H9 (cell line): ENCODE data around the gene DCLRE1C. TPM values are rescaled to one million over a fixed set of nuclear protein-coding genes. Genes with fewer than 3 reads are reported as not detected.

ENCODE experiments used
- DNase-seq: peaks from one replicate; pipeline ENCODE4 v3.0.0-alpha.2; 2017
- H2AFZ ChIP-seq: one replicate; pipeline ENCODE4 v1.6.1; 2013; ENCODE audit warnings: mild to moderate bottlenecking, low read length, control low read depth, moderate library complexity
- H2AK5ac ChIP-seq: 2 replicates; pipeline ENCODE4 v1.6.1; 2013; ENCODE audit warnings: low read length, control low read depth, mixed read lengths; ENCODE audit not compliant: insufficient read length
- H2BK120ac ChIP-seq: one replicate; pipeline ENCODE4 v1.6.1; 2013; ENCODE audit warnings: low read depth, mild to moderate bottlenecking, low read length, control low read depth, inconsistent platforms; ENCODE audit not compliant: poor library complexity, severe bottlenecking
- H2BK12ac ChIP-seq: 2 replicates; pipeline ENCODE4 v1.6.1; 2013; ENCODE audit warnings: low read length, control low read depth, mixed read lengths, low read depth; ENCODE audit not compliant: insufficient read length
- H2BK15ac ChIP-seq: 2 replicates; pipeline ENCODE4 v1.6.1; 2013; ENCODE audit warnings: low read depth, low read length, control low read depth
- H2BK20ac ChIP-seq: one replicate; pipeline ENCODE4 v1.6.1; 2013; ENCODE audit warnings: low read depth, mild to moderate bottlenecking, low read length, control low read depth, inconsistent platforms; ENCODE audit not compliant: poor library complexity, severe bottlenecking
- H2BK5ac ChIP-seq: 2 replicates; pipeline ENCODE4 v1.6.1; 2013; ENCODE audit warnings: low read length, control low read depth, mixed read lengths; ENCODE audit not compliant: insufficient read length
- H3K14ac ChIP-seq: 2 replicates; pipeline ENCODE4 v1.6.1; 2013; ENCODE audit warnings: low read length, control low read depth; ENCODE audit not compliant: insufficient read depth
- H3K18ac ChIP-seq: 2 replicates; pipeline ENCODE4 v1.6.1; 2013; ENCODE audit warnings: low read depth, mild to moderate bottlenecking, mixed read lengths, low read length, control low read depth; ENCODE audit not compliant: insufficient read length
- H3K23ac ChIP-seq: 2 replicates; pipeline ENCODE4 v1.6.1; 2013; ENCODE audit warnings: low read length, control low read depth, mixed read lengths, low read depth; ENCODE audit not compliant: insufficient read length
- H3K23me2 ChIP-seq: 2 replicates; pipeline ENCODE4 v1.6.1; 2013; ENCODE audit warnings: low read depth, mild to moderate bottlenecking, mixed read lengths, low read length, control low read depth; ENCODE audit not compliant: insufficient read length, poor library complexity, severe bottlenecking
- H3K27ac ChIP-seq: 2 replicates; pipeline ENCODE4 v1.5.1; 2013; ENCODE audit warnings: low read length, control low read depth, mixed read lengths, low read depth; ENCODE audit not compliant: insufficient read length
- H3K27me3 ChIP-seq: 2 replicates; pipeline ENCODE4 v1.6.1; 2013; ENCODE audit warnings: low read length, control low read depth, inconsistent platforms; ENCODE audit not compliant: insufficient read depth
- H3K4ac ChIP-seq: 2 replicates; pipeline ENCODE4 v1.6.1; 2013; ENCODE audit warnings: low read depth, mild to moderate bottlenecking, control low read depth, inconsistent platforms, low read length, moderate library complexity
- H3K4me1 ChIP-seq: 2 replicates; pipeline ENCODE4 v1.6.1; 2013; ENCODE audit warnings: low read length, control low read depth, inconsistent platforms; ENCODE audit not compliant: insufficient read depth
- H3K4me2 ChIP-seq: 2 replicates; pipeline ENCODE4 v1.6.1; 2013; ENCODE audit warnings: low read length, control low read depth, mixed read lengths; ENCODE audit not compliant: insufficient read length, insufficient read depth
- H3K56ac ChIP-seq: 2 replicates; pipeline ENCODE4 v1.6.1; 2013; ENCODE audit warnings: low read depth, mild to moderate bottlenecking, mixed read lengths, low read length, control low read depth; ENCODE audit not compliant: insufficient read length
- H3K79me1 ChIP-seq: 2 replicates; pipeline ENCODE4 v1.6.1; 2013; ENCODE audit warnings: low read depth, mild to moderate bottlenecking, moderate library complexity, low read length, control low read depth, inconsistent platforms; ENCODE audit not compliant: insufficient read depth, poor library complexity, severe bottlenecking
- H3K79me2 ChIP-seq: 2 replicates; pipeline ENCODE4 v1.6.1; 2013; ENCODE audit warnings: low read length, control low read depth, inconsistent platforms; ENCODE audit not compliant: insufficient read depth
- H3K9ac ChIP-seq: 2 replicates; pipeline ENCODE4 v1.6.1; 2013; ENCODE audit warnings: low read length, control low read depth, mixed read lengths; ENCODE audit not compliant: insufficient read length; ENCODE audit errors: extremely low read depth
- H3K9me3 ChIP-seq: one replicate; pipeline ENCODE4 v1.6.1; 2013; ENCODE audit warnings: low read depth, low read length, inconsistent platforms; ENCODE audit not compliant: control insufficient read depth
- H3T11ph ChIP-seq: one replicate; pipeline ENCODE4 v1.6.1; 2013; ENCODE audit warnings: mild to moderate bottlenecking, low read length, control low read depth, inconsistent platforms
- H4K20me1 ChIP-seq: one replicate; pipeline ENCODE4 v1.6.1; 2013; ENCODE audit not compliant: control insufficient read depth, insufficient read length, insufficient read depth
- H4K5ac ChIP-seq: 2 replicates; pipeline ENCODE4 v1.6.1; 2013; ENCODE audit warnings: low read depth, mild to moderate bottlenecking, mixed read lengths, low read length, control low read depth; ENCODE audit not compliant: insufficient read length
- H4K8ac ChIP-seq: replicated peaks from 2 replicates; pipeline ENCODE4 v1.6.1; 2013; ENCODE audit warnings: low read length, control low read depth, mixed read lengths, low read depth; ENCODE audit not compliant: insufficient read length
- H4K91ac ChIP-seq: 2 replicates; pipeline ENCODE4 v1.6.1; 2013; ENCODE audit warnings: low read depth, mild to moderate bottlenecking, moderate library complexity, mixed read lengths, low read length, control low read depth; ENCODE audit not compliant: insufficient read length
- H3K27ac Mint-ChIP-seq, 3 experiments: 2 replicates in 2 of 3; 3 replicates in 1 of 3; pipeline ENCODE4 v1.8.0; 2020 to 2021; ENCODE audit warnings: mixed read lengths in 3 of 3, mild to moderate bottlenecking in 1 of 3, moderate library complexity in 1 of 3
- H3K27me3 Mint-ChIP-seq: 2 replicates; pipeline ENCODE4 v1.8.0; 2021; ENCODE audit warnings: low read depth, mild to moderate bottlenecking, moderate library complexity, mixed read lengths
- H3K36me3 Mint-ChIP-seq, 3 experiments: 2 replicates in 2 of 3; 3 replicates in 1 of 3; pipeline ENCODE4 v1.8.0; 2020 to 2021; ENCODE audit warnings: low read depth in 3 of 3, mixed read lengths in 3 of 3; ENCODE audit not compliant: insufficient read depth in 1 of 3
- H3K4me1 Mint-ChIP-seq, 2 experiments: 2 replicates each; pipeline ENCODE4 v1.8.0; 2020; ENCODE audit warnings: mixed read lengths in 2 of 2
- H3K4me3 Mint-ChIP-seq, 2 experiments: 2 replicates in 1 of 2; 3 replicates in 1 of 2; pipeline ENCODE4 v1.8.0; 2020 to 2021; ENCODE audit warnings: mild to moderate bottlenecking in 2 of 2, mixed read lengths in 2 of 2, moderate library complexity in 1 of 2
- H3K9me3 Mint-ChIP-seq, 2 experiments: 2 replicates in 1 of 2; 3 replicates in 1 of 2; pipeline ENCODE4 v1.8.0; 2020; ENCODE audit warnings: mild to moderate bottlenecking in 2 of 2, mixed read lengths in 2 of 2, moderate library complexity in 1 of 2
- WGBS: extraction: QIAGEN DNeasy Blood & Tissue Kit; methylation state at CpG from one replicate; pipeline ENCODE4 v1.1.7; 2013; ENCODE audit warnings: missing lambda C conversion rate, low lambda C conversion rate, mixed read lengths; ENCODE audit not compliant: insufficient read length; ENCODE audit errors: extremely low coverage; 5-methylcytosine and 5-hydroxymethylcytosine counted together
- total RNA-seq: library from RNA; stranded (reverse); gene quantifications from 2 replicates; pipeline ENCODE4 v1.2.1, GENCODE V29; 2021
- TF ChIP-seq, protein P1 (sequence below): fragments of 200-600 bp; sonication (generic); conservative IDR thresholded peaks from 3 replicates; pipeline ENCODE4 v1.8.0; 2021; ENCODE audit warnings: antibody characterized with exemption, mild to moderate bottlenecking

DCLRE1C gene
- total RNA-seq, 1 experiment from 2014 or later: 15.2 TPM

DNA sequence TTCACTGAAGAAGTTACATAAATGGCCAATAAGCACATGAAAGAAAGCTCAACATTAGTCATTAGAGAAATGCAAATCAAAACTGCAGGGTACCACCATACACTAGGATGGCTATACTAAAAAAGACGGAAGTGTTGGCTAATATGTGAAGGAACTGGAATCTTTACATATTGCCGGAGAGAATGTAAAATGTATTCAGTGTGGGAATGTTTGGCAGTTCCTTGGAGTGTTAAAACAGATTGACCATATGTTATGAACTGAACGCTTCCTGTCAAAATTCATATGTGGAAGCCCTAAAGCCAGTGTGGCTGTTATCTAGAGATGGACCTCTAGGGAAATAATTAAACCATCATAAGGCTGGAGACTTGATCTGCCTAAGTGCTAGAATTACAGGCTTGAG, 42.1 kb downstream of the DCLRE1C start:
- Histone ChIP-seq H3K4me1 (no peaks in the 10 kb centered on the region), H3K4ac (no peak overlapping the region), H3K4me2 (no peak overlapping the region), H3K56ac (no peak overlapping the region), H3K27ac (no peak overlapping the region), H3K27me3 (no peaks in the 10 kb centered on the region), H2BK20ac (no peak overlapping the region), H2AK5ac (no peak overlapping the region), H2BK12ac (no peak overlapping the region), H3K18ac (no peak overlapping the region), H2BK5ac (no peak overlapping the region), H2BK120ac (no peak overlapping the region), H3K79me2 (no peaks in the 10 kb centered on the region), H3K9ac (no peak overlapping the region), H4K20me1 (no peaks in the 10 kb centered on the region), H3T11ph (no peak overlapping the region), H3K9me3 (peaks cover 10% of the 10 kb centered on the region), H4K91ac (no peak overlapping the region), H4K8ac (no peak overlapping the region), H2AFZ (no peak overlapping the region), H3K23me2 (peaks cover 3% of the 10 kb centered on the region), H3K79me1 (no peaks in the 10 kb centered on the region), H4K5ac (no peak overlapping the region), H3K14ac (no peak overlapping the region), H3K23ac (no peak overlapping the region), H2BK15ac (no peak overlapping the region)
- TF ChIP-seq, protein P1, sequence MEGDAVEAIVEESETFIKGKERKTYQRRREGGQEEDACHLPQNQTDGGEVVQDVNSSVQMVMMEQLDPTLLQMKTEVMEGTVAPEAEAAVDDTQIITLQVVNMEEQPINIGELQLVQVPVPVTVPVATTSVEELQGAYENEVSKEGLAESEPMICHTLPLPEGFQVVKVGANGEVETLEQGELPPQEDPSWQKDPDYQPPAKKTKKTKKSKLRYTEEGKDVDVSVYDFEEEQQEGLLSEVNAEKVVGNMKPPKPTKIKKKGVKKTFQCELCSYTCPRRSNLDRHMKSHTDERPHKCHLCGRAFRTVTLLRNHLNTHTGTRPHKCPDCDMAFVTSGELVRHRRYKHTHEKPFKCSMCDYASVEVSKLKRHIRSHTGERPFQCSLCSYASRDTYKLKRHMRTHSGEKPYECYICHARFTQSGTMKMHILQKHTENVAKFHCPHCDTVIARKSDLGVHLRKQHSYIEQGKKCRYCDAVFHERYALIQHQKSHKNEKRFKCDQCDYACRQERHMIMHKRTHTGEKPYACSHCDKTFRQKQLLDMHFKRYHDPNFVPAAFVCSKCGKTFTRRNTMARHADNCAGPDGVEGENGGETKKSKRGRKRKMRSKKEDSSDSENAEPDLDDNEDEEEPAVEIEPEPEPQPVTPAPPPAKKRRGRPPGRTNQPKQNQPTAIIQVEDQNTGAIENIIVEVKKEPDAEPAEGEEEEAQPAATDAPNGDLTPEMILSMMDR: no peak
- Mint-ChIP-seq H3K4me3 (no peak overlapping the region), H3K27ac (no peak overlapping the region), H3K4me1 (no peaks in the 10 kb centered on the region), H3K27me3 (no peaks in the 10 kb centered on the region), H3K36me3 (peaks cover 79 to 93% (median 91%) of the 10 kb centered on the region in 3 experiments), H3K9me3 (peaks cover 35 to 46% of the 10 kb centered on the region in 2 experiments)
- DNase-seq: no peak
- no CpG with 5 or more reads among the region's 3 CpGs for WGBS
